ENCODE results near the gene TTLL9. TPM values are rescaled to one million over a fixed set of nuclear protein-coding genes. Genes with fewer than 3 reads are reported as not detected.

The TTLL9 gene
- total RNA-seq, 2 donors from 2014 or later: not detected

DNA sequence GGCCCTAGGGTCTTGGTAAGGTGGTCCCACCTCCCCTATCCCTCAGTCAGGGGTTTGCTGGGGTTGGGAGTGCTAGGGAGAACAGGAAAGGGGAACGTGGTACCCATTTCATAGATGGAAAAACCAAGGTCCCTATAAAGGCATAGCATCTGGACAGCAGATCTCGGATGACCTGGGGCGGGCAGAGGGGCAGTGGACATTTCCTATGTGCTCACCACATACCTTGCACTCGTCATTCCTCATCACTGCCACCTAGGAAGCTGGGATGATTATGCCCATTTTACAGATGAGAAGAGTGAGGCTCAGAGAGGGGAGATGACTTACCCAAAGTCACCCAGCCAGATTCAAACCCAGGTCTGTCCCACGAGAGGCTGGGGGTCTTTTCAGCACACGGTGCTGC is 39.2 kb upstream of the TTLL9 start:
- intact Hi-C loops (cut with DNase I): no loop called here
- TF ChIP-seq, protein P1, sequence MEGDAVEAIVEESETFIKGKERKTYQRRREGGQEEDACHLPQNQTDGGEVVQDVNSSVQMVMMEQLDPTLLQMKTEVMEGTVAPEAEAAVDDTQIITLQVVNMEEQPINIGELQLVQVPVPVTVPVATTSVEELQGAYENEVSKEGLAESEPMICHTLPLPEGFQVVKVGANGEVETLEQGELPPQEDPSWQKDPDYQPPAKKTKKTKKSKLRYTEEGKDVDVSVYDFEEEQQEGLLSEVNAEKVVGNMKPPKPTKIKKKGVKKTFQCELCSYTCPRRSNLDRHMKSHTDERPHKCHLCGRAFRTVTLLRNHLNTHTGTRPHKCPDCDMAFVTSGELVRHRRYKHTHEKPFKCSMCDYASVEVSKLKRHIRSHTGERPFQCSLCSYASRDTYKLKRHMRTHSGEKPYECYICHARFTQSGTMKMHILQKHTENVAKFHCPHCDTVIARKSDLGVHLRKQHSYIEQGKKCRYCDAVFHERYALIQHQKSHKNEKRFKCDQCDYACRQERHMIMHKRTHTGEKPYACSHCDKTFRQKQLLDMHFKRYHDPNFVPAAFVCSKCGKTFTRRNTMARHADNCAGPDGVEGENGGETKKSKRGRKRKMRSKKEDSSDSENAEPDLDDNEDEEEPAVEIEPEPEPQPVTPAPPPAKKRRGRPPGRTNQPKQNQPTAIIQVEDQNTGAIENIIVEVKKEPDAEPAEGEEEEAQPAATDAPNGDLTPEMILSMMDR (IDR thresholded peaks at IDR 0.05): no peak
- Histone ChIP-seq H3K36me3 (no peaks in the 10 kb centered on the region), H3K9ac (ENCODE audit: low read depth in 2 of 2, low read length in 2 of 2) (no peak overlapping the region), H3K9me3 (no peaks in the 10 kb centered on the region), H3K27ac (no peak overlapping the region), H3K4me1 (no peaks in the 10 kb centered on the region), H3K27me3 (no peaks in the 10 kb centered on the region), H3K4me3 (no peak overlapping the region)
- DNase-seq: no peak

DNA sequence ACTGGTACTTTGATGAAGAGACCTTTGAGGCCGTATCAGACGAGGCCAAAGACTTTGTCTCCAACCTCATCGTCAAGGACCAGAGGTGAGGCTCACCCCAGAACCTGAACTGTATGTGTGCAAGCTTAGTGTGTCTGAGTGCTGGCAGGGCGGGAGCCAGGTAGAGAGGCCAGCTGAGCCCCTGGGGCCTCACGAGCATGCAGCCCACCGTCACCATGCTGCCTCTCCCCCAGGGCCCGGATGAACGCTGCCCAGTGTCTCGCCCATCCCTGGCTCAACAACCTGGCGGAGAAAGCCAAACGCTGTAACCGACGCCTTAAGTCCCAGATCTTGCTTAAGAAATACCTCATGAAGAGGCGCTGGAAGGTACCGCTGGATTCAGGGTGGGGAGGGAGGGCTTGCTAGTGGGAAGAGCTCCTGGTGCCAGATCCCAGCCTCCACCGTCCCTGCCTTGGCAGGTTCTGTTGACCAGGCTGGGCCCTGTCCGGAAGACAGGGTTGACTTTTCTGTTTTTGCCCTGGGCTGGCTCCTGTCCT is 38.6 kb upstream of the TTLL9 start:
- Histone ChIP-seq H3K9ac (ENCODE audit: low read depth in 2 of 2, low read length in 2 of 2) (no peak overlapping the region), H3K27me3 (no peaks in the 10 kb centered on the region), H3K36me3 (no peaks in the 10 kb centered on the region), H3K4me1 (no peaks in the 10 kb centered on the region), H3K27ac (no peak overlapping the region), H3K4me3 (no peak overlapping the region), H3K9me3 (no peaks in the 10 kb centered on the region)
- DNase-seq: no peak
- intact Hi-C loops (cut with DNase I): no loop called here
- TF ChIP-seq, protein P1 (IDR thresholded peaks at IDR 0.05): no peak

DNA sequence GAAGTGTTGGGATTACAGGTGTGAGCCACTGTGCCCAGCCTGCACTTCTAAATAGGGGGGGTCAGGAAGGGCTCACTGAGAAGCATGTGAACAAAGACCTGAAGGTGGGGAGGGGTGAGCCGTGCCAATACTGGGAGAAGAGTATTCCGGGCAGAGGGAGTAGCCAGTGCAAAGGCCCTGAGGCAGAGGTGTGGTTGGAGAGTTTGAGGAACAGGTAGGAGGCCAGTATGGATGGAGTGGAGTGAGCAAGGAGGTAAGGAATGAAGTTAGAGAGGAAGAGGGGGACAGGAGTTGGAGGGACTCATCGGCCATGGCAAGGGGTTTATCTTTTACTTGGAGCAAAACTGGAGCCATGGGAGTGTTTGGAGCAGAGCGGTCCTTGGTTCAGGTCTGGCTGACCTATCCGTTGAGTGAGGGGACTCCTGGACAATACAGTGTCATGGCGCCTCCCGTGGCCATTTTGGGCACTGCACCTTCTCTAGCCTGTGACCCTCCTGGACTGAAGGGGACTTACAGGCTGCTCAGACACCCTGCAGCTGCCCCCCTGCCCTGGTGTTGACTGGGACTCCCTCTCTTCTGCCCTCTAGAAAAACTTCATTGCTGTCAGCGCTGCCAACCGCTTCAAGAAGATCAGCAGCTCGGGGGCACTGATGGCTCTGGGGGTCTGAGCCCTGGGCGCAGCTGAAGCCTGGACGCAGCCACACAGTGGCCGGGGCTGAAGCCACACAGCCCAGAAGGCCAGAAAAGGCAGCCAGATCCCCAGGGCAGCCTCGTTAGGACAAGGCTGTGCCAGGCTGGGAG is 37.1 kb upstream of the TTLL9 start:
- DNase-seq: peak; percentile 58

DNA sequence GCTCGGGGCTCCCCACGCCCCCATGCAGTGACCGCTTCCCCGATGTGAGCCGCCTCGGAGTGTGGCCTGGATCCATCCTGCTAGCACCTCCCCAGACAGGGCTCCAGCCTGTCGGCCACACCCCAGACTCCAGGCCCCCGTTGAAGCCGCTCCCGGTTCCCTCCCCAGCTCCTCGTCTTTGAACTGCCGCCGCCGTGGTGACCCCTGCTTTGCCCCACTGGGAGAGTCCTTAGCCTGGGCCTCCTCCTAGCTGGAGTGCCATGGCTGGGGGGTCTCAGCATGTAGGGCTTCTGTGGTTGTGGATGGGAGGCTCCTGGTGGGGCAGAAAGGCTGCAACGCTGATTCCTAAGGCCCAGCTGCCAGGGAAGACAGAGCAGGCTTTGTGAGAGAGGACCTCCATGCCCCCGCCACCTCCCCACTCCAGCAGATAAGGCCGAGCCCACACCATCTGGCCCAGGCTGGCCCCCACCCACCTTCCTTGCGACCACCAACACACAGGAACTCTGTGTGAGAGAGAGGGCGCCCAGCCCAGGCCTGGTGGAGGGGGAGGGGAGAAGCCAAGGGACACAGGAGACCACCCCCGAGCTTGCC is 36.4 kb upstream of the TTLL9 start:
- intact Hi-C loops (cut with DNase I): no loop called here
- H3K36me3 ChIP-seq: no peaks in the 10 kb centered on the region
- H3K9ac ChIP-seq (ENCODE audit: low read depth in 2 of 2, low read length in 2 of 2): no peak overlapping the region
- H3K4me1 ChIP-seq: no peaks in the 10 kb centered on the region
- H3K27ac ChIP-seq: no peak overlapping the region
- no peak for DNase-seq
- TF ChIP-seq, protein P1 (IDR thresholded peaks at IDR 0.05): no peak
- no peaks in the 10 kb centered on the region for H3K27me3 ChIP-seq
- H3K9me3 ChIP-seq: no peaks in the 10 kb centered on the region
- no peak overlapping the region for H3K4me3 ChIP-seq

More for the DNA sequence above, 37.1 kb upstream of the TTLL9 start:
- TF ChIP-seq, protein P1 (IDR thresholded peaks at IDR 0.05): peak; percentile 60
- no peaks in the 10 kb centered on the region for H3K36me3 ChIP-seq
- no peaks in the 10 kb centered on the region for H3K27me3 ChIP-seq
- H3K9me3 ChIP-seq: no peaks in the 10 kb centered on the region
- H3K27ac ChIP-seq: no peak overlapping the region
- H3K9ac ChIP-seq (ENCODE audit: low read depth in 2 of 2, low read length in 2 of 2): no peak overlapping the region
- H3K4me3 ChIP-seq: no peak overlapping the region
- H3K4me1 ChIP-seq: no peaks in the 10 kb centered on the region
- intact Hi-C loops (cut with DNase I): no loop called here

DNA sequence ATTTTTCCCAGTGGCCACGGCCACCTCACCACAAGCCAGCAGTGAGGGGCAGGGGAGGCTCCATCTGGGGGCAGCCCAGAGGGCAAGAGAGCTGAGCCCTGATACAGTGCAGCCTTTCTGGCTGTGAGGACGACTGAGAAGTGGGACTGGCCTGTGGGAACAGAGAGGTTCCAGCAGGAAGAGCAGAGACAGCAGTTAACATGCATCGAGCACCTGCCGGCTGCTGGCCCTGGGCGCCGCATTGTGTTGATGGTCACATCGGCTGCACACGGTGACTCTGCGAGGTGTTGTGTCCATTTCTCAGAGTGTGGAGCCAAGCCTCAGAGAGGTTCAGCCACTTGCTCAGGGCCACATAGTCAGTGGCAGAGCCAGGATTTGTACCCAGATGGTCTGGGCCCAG is 34.9 kb upstream of the TTLL9 start:
- DNase-seq: no peak
- H3K4me3 ChIP-seq: no peak overlapping the region
- no peaks in the 10 kb centered on the region for H3K27me3 ChIP-seq
- no peak overlapping the region for H3K27ac ChIP-seq
- intact Hi-C loops (cut with DNase I): no loop called here
- TF ChIP-seq, protein P1 (IDR thresholded peaks at IDR 0.05): no peak
- H3K4me1 ChIP-seq: no peaks in the 10 kb centered on the region
- H3K9ac ChIP-seq (ENCODE audit: low read depth in 2 of 2, low read length in 2 of 2): no peak overlapping the region
- H3K9me3 ChIP-seq: no peaks in the 10 kb centered on the region
- H3K36me3 ChIP-seq: no peaks in the 10 kb centered on the region
